Ovary (tissue), 3 donors: ENCODE results near the gene TLR9.

ENCODE experiments used
- CTCF ChIP-seq, 3 donors: fragments of 450-650 bp in 2 of 3; fragments of 200-600 bp in 1 of 3; IDR thresholded peaks; one replicate each; pipeline versions ENCODE4 v1.5.1 to v1.8.0; 2016 to 2022; ENCODE audit warnings: antibody characterized with exemption in 3 of 3, mild to moderate bottlenecking in 1 of 3
- POLR2A ChIP-seq: fragments of 450-650 bp; IDR thresholded peaks from one replicate; pipeline ENCODE4 v1.6.1; 2017; ENCODE audit warnings: antibody characterized with exemption, mild to moderate bottlenecking, moderate library complexity
- donor health status: DM: no; HTN: no; CAD: no.

DNA sequence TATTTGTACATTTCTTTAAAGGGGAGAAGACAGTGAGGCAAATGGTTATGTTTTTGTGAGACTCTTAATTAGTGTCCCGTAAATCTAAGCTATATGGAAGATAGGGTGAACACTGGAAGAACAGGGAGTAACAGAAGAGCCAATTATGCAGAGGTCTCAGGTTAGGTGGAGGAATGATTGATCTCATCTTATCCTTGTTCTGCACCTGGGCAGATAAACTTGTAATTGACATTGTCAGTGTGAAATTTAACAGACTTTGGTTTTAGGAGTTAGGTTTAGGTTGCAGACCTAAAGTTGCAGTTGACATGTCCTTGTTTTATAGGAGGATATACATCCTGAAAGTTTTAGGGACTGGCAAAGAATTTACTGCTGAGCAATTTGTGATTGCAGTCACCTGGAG, 16.6 kb upstream of the TLR9 start:
- no peak for TF ChIP-seq CTCF (IDR thresholded peaks at IDR 0.05)
- no peak for TF ChIP-seq POLR2A
